ENCODE results near the gene GLT6D1. TPM values are rescaled to one million over a fixed set of nuclear protein-coding genes. Genes with fewer than 3 reads are reported as not detected.

Gene GLT6D1
- total and polyA plus RNA-seq, 2 of the 13 experiments (the other 11 are each of a cell fraction or from before 2014, with no cell fraction given), result not detected

- TF ChIP-seq THAP7 (CRISPR knock-in tag; IDR thresholded peaks at IDR 0.05), result no peak
- TF ChIP-seq ZNF770 (CRISPR knock-in tag; IDR thresholded peaks at IDR 0.05), result no peak
- no peak for TF ChIP-seq ZNF503 (CRISPR knock-in tag; IDR thresholded peaks at IDR 0.05)
Observed at GRCh38 chr9:135592331-135592590, 47.1 kb downstream of the GLT6D1 start (continued).

GRCh38 chr9:135591506-135592330, 47.6 kb downstream of the GLT6D1 start:
- Histone ChIP-seq H3K36me3 (replicated peaks in 1 of 2; ENCODE audit: control insufficient read depth in 1 of 2, insufficient read depth in 2 of 2, low read length in 2 of 2) (no peaks in the 10 kb centered on the region), H3K27me3 (ENCODE audit: control insufficient read depth in 1 of 2, insufficient read depth in 2 of 2, low read length in 2 of 2) (peaks cover 4 to 20% of the 10 kb centered on the region in 2 experiments; a peak in 4 of 5 replicates), H3K79me2 (ENCODE audit: insufficient read depth, low read length) (no peaks in the 10 kb centered on the region), H3K4me3 (replicated peaks in 1 of 3; ENCODE audit: insufficient read depth in 1 of 3, low read depth in 2 of 3, low read length in 3 of 3) (no peak overlapping the region), H2AFZ (ENCODE audit: low read length) (no peak overlapping the region), H3K9ac (ENCODE audit: insufficient read depth, low read depth, low read length) (no peak overlapping the region), H4K20me1 (ENCODE audit: insufficient read depth, low read length) (no peaks in the 10 kb centered on the region), H3K4me1 (ENCODE audit: insufficient read depth, low read length) (no peaks in the 10 kb centered on the region), H3K9me3 (ENCODE audit: low read length) (no peaks in the 10 kb centered on the region), H3K4me2 (ENCODE audit: low read depth, low read length) (no peak overlapping the region), H3K27ac (ENCODE audit: extremely low read length, insufficient read depth, low read length) (no peak overlapping the region)
- CTCF ChIA-PET (ENCODE audit: low intra/inter-chr PET ratio, low total read pairs), result no interaction called here
- intact Hi-C loops (cut with micrococcal nuclease; ENCODE audit: unreplicated experiment) (no loop called here), in situ Hi-C loops (cut with HindIII; ENCODE audit: extremely low pct_ligation_motif_present, low pct_unique_long_range_greater_than_20kb) (no loop called here)
- BruUV-seq (replicated peaks), result no TSS peak
- FAIRE-seq (no peak), ATAC-seq (no peak), DNase-seq (ENCODE audit: low spot score) (no peak)
- 27% methylated on average over 3 of the region's 22 CpGs for WGBS (ENCODE audit: low lambda C conversion rate)
- POLR2A ChIA-PET, result no interaction called here
- TF ChIP-seq TMF1 (CRISPR knock-in tag; IDR thresholded peaks at IDR 0.05; ENCODE audit: low read depth) (no peak), MXD4 (CRISPR knock-in tag; IDR thresholded peaks at IDR 0.05) (no peak), ZNF646 (CRISPR knock-in tag; IDR thresholded peaks at IDR 0.05) (no peak), TCF7 (IDR thresholded peaks at IDR 0.05; ENCODE audit: low read depth) (no peak)
